HG03095 (cell line): ENCODE measurements around the gene MS4A6A.
"Not testable (repeated sequence)": the region's sequence is repeated elsewhere in the genome, so short reads cannot be mapped to it uniquely, and the experiment has no call there.

ENCODE experiments used
- ATAC-seq: cut with Tn5 transposase; IDR thresholded peaks from one replicate; pipeline ENCODE4 v1.9.1; 2021; ENCODE audit warnings: moderate library complexity; ENCODE audit not compliant: unreplicated experiment

MS4A6A gene

GRCh38 chr11:60182541-60183330, at the start of gene MS4A6A:
Gene MS4A6A, minus strand, starts transcription at chr11:60183083. Its CDS starts 1,356 bp downstream, at chr11:60181727.
- no peak for ATAC-seq

- no peak for ATAC-seq
These were observed 47.8 kb upstream of the MS4A6A start for GRCh38 chr11:60230681-60231080.

- no peak for ATAC-seq
These were observed 39.3 kb upstream of the MS4A6A start for GRCh38 chr11:60222141-60222540.

GRCh38 chr11:60221692-60222091, 38.8 kb upstream of the MS4A6A start:
- ATAC-seq = no peak

- ATAC-seq = no peak
These were observed 38.3 kb upstream of the MS4A6A start for GRCh38 chr11:60221181-60221580.

GRCh38 chr11:60214386-60214785, 31.5 kb upstream of the MS4A6A start:
- ATAC-seq = no peak

GRCh38 chr11:60211206-60211605, 28.3 kb upstream of the MS4A6A start:
- ATAC-seq = no peak

GRCh38 chr11:60209977-60210376, 27.1 kb upstream of the MS4A6A start:
- ATAC-seq = no peak

GRCh38 chr11:60208951-60209350, 26.1 kb upstream of the MS4A6A start:
- no peak for ATAC-seq

GRCh38 chr11:60208146-60208895, 25.4 kb upstream of the MS4A6A start:
- ATAC-seq = no peak

GRCh38 chr11:60206616-60207015, 23.7 kb upstream of the MS4A6A start:
- no peak for ATAC-seq

GRCh38 chr11:60204922-60205321, 22.0 kb upstream of the MS4A6A start:
- peak; percentile 72 for ATAC-seq

- not testable (repeated sequence) for ATAC-seq
These were observed 18.5 kb upstream of the MS4A6A start for GRCh38 chr11:60201334-60201733.

- no peak for ATAC-seq
These were observed 14.6 kb upstream of the MS4A6A start for GRCh38 chr11:60197442-60197841.

- peak; percentile 64 for ATAC-seq
These were observed 13.1 kb upstream of the MS4A6A start for GRCh38 chr11:60195923-60196368.

- no peak for ATAC-seq
These were observed 11.6 kb upstream of the MS4A6A start for GRCh38 chr11:60194511-60194910.

GRCh38 chr11:60193687-60194433, 11.0 kb upstream of the MS4A6A start:
- peak; percentile 93 for ATAC-seq

GRCh38 chr11:60192564-60192963, 9.7 kb upstream of the MS4A6A start:
- not testable (repeated sequence) for ATAC-seq

- not testable (repeated sequence) for ATAC-seq
These were observed 5.6 kb upstream of the MS4A6A start for GRCh38 chr11:60188481-60188880.

- not testable (repeated sequence) for ATAC-seq
These were observed 3.2 kb upstream of the MS4A6A start for GRCh38 chr11:60186128-60186527.

GRCh38 chr11:60185512-60185827, 2.6 kb upstream of the MS4A6A start:
- ATAC-seq = not testable (repeated sequence)
